ENCODE measurements around the gene SLC25A47. TPM values are rescaled to one million over a fixed set of nuclear protein-coding genes. Genes with fewer than 3 reads are reported as not detected.

SLC25A47 gene
- total RNA-seq, 4 donors from 2014 or later, result not detected

GRCh38 chr14:100297320-100298300 is 25.5 kb upstream of the SLC25A47 start:
- no peak for TF ChIP-seq CTCF (IDR thresholded peaks at IDR 0.05; ENCODE audit: low read depth)

GRCh38 chr14:100298551-100299237 is 24.4 kb upstream of the SLC25A47 start:
- no peak for TF ChIP-seq CTCF (IDR thresholded peaks at IDR 0.05; ENCODE audit: low read depth)

- TF ChIP-seq CTCF (IDR thresholded peaks at IDR 0.05; ENCODE audit: low read depth), result no peak
Observed at GRCh38 chr14:100299238-100299560, 23.9 kb upstream of the SLC25A47 start.

GRCh38 chr14:100302616-100303015 is 20.5 kb upstream of the SLC25A47 start:
- TF ChIP-seq CTCF (IDR thresholded peaks at IDR 0.05; ENCODE audit: low read depth), result no peak

- no peak for TF ChIP-seq CTCF (IDR thresholded peaks at IDR 0.05; ENCODE audit: low read depth)
Observed at GRCh38 chr14:100303179-100303578, 20.0 kb upstream of the SLC25A47 start.

GRCh38 chr14:100303925-100304324 is 19.2 kb upstream of the SLC25A47 start:
- TF ChIP-seq CTCF (IDR thresholded peaks at IDR 0.05; ENCODE audit: low read depth), result no peak

GRCh38 chr14:100304825-100305323 is 18.3 kb upstream of the SLC25A47 start:
- TF ChIP-seq CTCF (IDR thresholded peaks at IDR 0.05; ENCODE audit: low read depth), result no peak
